SK-N-SH (cell line): Measurements from ENCODE around the gene TMEM131L. TPM values are rescaled to one million over a fixed set of nuclear protein-coding genes. Genes with fewer than 3 reads are reported as not detected.
A peak's percentile ranks its signal among the peaks of the same experiment; 100 is the strongest.

Source experiments
- CTCF ChIA-PET: fragments of 300-600, 350-600 bp; formaldehyde crosslinking; extraction: SDS; loops from one replicate; lab custom pipeline; 2021; lab: Yijun Ruan, JAX
- POLR2A ChIA-PET: fragments of 350-600 bp; sonication (Branson Sonifier 250); formaldehyde crosslinking; extraction: SDS; loops from one replicate; lab custom pipeline; 2020; ENCODE audit warnings: antibody characterized with exemption, inconsistent platforms; lab: Yijun Ruan, JAX
- DNase-seq: peaks from one replicate; pipeline ENCODE4 v3.0.0; 2012
- H2AFZ ChIP-seq: fragments of 200-600 bp; sonication (generic); 2 replicates; pipeline ENCODE4 v1.8.1; 2016; ENCODE audit warnings: antibody characterized with exemption, mild to moderate bottlenecking, low read depth
- H3F3A ChIP-seq: fragments of 200-600 bp; sonication (generic); replicated peaks from 2 replicates; pipeline ENCODE3; 2016; ENCODE audit warnings: antibody characterized with exemption, mild to moderate bottlenecking; ENCODE audit not compliant: insufficient read depth
- H3K27ac ChIP-seq, 2 experiments: fragments of 200-500 bp in 1 of 2; fragments of 200-600 bp in 1 of 2; sonication (Bioruptor generic) in 1 of 2; sonication (generic), shearing (Covaris generic) in 1 of 2; 2 replicates each; pipeline versions ENCODE4 v1.5.1 to v1.6.1; 2014 to 2016; ENCODE audit warnings: low read depth in 2 of 2, inconsistent platforms in 1 of 2, low read length in 1 of 2, mild to moderate bottlenecking in 1 of 2, mixed read lengths in 1 of 2
- H3K27me3 ChIP-seq: fragments of 200-600 bp; sonication (generic), shearing (Covaris generic); 2 replicates; pipeline ENCODE4 v1.6.1; 2016; ENCODE audit warnings: mixed run types; ENCODE audit not compliant: insufficient read depth
- H3K36me3 ChIP-seq, 2 experiments: fragments of 200-500 bp in 1 of 2; fragments of 200-600 bp in 1 of 2; sonication (Bioruptor generic) in 1 of 2; sonication (generic) in 1 of 2; replicated peaks in 1 of 2; 2 replicates each; pipeline versions ENCODE3 to v1.5.1; 2014 to 2016; ENCODE audit warnings: low read length in 1 of 2, mild to moderate bottlenecking in 1 of 2; ENCODE audit not compliant: insufficient read depth in 2 of 2, control insufficient read depth in 1 of 2
- H3K4me1 ChIP-seq, 2 experiments: fragments of 200-500 bp in 1 of 2; fragments of 200-600 bp in 1 of 2; sonication (Bioruptor generic) in 1 of 2; sonication (generic), shearing (Covaris generic) in 1 of 2; 2 replicates each; pipeline versions ENCODE4 v1.5.1 to v1.6.1; 2014 to 2016; ENCODE audit warnings: low read depth in 1 of 2, low read length in 1 of 2, mixed run types in 1 of 2; ENCODE audit not compliant: insufficient read depth in 2 of 2, control insufficient read depth in 1 of 2
- H3K4me2 ChIP-seq: fragments of 200-600 bp; sonication (generic), shearing (Covaris generic); 2 replicates; pipeline ENCODE4 v1.6.1; 2017; ENCODE audit warnings: mixed run types
- H3K4me3 ChIP-seq, 2 experiments: fragments of 200-500 bp in 1 of 2; fragments of 200-600 bp in 1 of 2; sonication (Bioruptor generic) in 1 of 2; sonication (generic), shearing (Covaris generic) in 1 of 2; 2 replicates each; pipeline versions ENCODE4 v1.5.1 to v1.8.1; 2014 to 2016; ENCODE audit warnings: low read depth in 2 of 2, inconsistent platforms in 1 of 2, low read length in 1 of 2, mild to moderate bottlenecking in 1 of 2, mixed read lengths in 1 of 2, moderate library complexity in 1 of 2
- H3K79me2 ChIP-seq: fragments of 200-600 bp; sonication (generic); 2 replicates; pipeline ENCODE4 v1.8.1; 2017; ENCODE audit warnings: mild to moderate bottlenecking; ENCODE audit not compliant: insufficient read depth
- H3K9ac ChIP-seq: fragments of 200-600 bp; sonication (generic); 2 replicates; pipeline ENCODE4 v1.6.1; 2017; ENCODE audit warnings: mixed run types
- H3K9me2 ChIP-seq: fragments of 200-600 bp; sonication (generic); 2 replicates; pipeline ENCODE4 v1.6.1; 2017; ENCODE audit warnings: mixed run types
- H3K9me3 ChIP-seq: fragments of 200-600 bp; sonication (generic); 2 replicates; pipeline ENCODE4 v1.6.1; 2017; ENCODE audit warnings: mixed run types, mild to moderate bottlenecking, moderate library complexity
- H4K20me1 ChIP-seq: fragments of 200-600 bp; sonication (generic); 2 replicates; pipeline ENCODE4 v1.6.1; 2017; ENCODE audit warnings: mild to moderate bottlenecking, mixed run types; ENCODE audit not compliant: insufficient read depth
- CHD2 ChIP-seq: fragments of 150-350 bp; IDR thresholded peaks from 2 replicates; pipeline ENCODE4 v1.6.1; 2018; ENCODE audit warnings: low read length; ENCODE audit not compliant: partially characterized antibody
- EZH2phosphoT487 ChIP-seq: fragments of 200-600 bp; sonication (generic); IDR thresholded peaks from 2 replicates; pipeline ENCODE4 v1.6.1; 2017; ENCODE audit warnings: low read depth, mixed run types, mild to moderate bottlenecking, antibody characterized with exemption, moderate library complexity, borderline replicate concordance
- FOXJ3 ChIP-seq: sonication (generic); formaldehyde crosslinking; IDR thresholded peaks from 2 replicates; pipeline ENCODE4 v1.5.1; 2020; ENCODE audit warnings: mild to moderate bottlenecking, missing genetic modification reagents
- GABPA ChIP-seq: IDR thresholded peaks from 2 replicates; pipeline ENCODE4 v1.4.0; 2012; ENCODE audit warnings: low read depth, mild to moderate bottlenecking
- GATA2 ChIP-seq: sonication (generic); formaldehyde crosslinking; IDR thresholded peaks from 2 replicates; pipeline ENCODE4 v1.5.0; 2020; ENCODE audit warnings: mild to moderate bottlenecking, missing genetic modification reagents
- JUND ChIP-seq: IDR thresholded peaks from 2 replicates; pipeline ENCODE4 v1.4.0; 2012
- MEF2A ChIP-seq: IDR thresholded peaks from 2 replicates; pipeline ENCODE4 v1.4.0; 2012; ENCODE audit warnings: low read depth, borderline replicate concordance
- NFIC ChIP-seq: IDR thresholded peaks from 2 replicates; pipeline ENCODE4 v1.4.0; 2012; ENCODE audit warnings: borderline replicate concordance
- RXRA ChIP-seq: IDR thresholded peaks from 2 replicates; pipeline ENCODE4 v1.4.0; 2012; ENCODE audit warnings: low read depth, mild to moderate bottlenecking, borderline replicate concordance
- TAF1 ChIP-seq: IDR thresholded peaks from 2 replicates; pipeline ENCODE4 v1.6.1; 2012; ENCODE audit warnings: low read depth, mild to moderate bottlenecking, low read length, moderate library complexity, borderline replicate concordance
- TEAD4 ChIP-seq: IDR thresholded peaks from 2 replicates; pipeline ENCODE4 v1.4.0; 2012; ENCODE audit warnings: mild to moderate bottlenecking, borderline replicate concordance; ENCODE audit not compliant: insufficient read depth
- YY1 ChIP-seq: IDR thresholded peaks from 2 replicates; pipeline ENCODE4 v1.4.0; 2012; ENCODE audit warnings: low read depth, mild to moderate bottlenecking
- WGBS: methylation state at CpG from one replicate; pipeline ENCODE4 v1.1.6; 2017; ENCODE audit warnings: low lambda C conversion rate; 5-methylcytosine and 5-hydroxymethylcytosine counted together
- polyA plus RNA-seq, 3 experiments: library from polyadenylated mRNA; depleted of rRNA; stranded (reverse); fragments of >200 nt; gene quantifications; 2 replicates each; pipeline ENCODE4 v1.2.3, GENCODE V29; 2012
- TF ChIP-seq, protein P1 (sequence below): IDR thresholded peaks from 2 replicates; pipeline ENCODE4; 2012
- TF ChIP-seq, protein P2 (sequence below): IDR thresholded peaks from 2 replicates; pipeline ENCODE4 v1.4.0; 2012; ENCODE audit warnings: low read depth, borderline replicate concordance
- TF ChIP-seq, protein P3 (sequence below): fragments of 200-600 bp; sonication (generic); IDR thresholded peaks from 2 replicates; pipeline ENCODE4 v1.6.1; 2017; ENCODE audit warnings: antibody characterized with exemption, mild to moderate bottlenecking, moderate library complexity
- TF ChIP-seq, protein P4 (sequence below): fragments of 150-350 bp; IDR thresholded peaks from 2 replicates; pipeline ENCODE4 v1.6.1; 2017; ENCODE audit warnings: antibody characterized with exemption, low read length, low read depth, borderline replicate concordance

TMEM131L gene
- polyA plus RNA-seq, 1 of the 3 experiments (the other 2 are of a cell fraction): 6.2 TPM

DNA sequence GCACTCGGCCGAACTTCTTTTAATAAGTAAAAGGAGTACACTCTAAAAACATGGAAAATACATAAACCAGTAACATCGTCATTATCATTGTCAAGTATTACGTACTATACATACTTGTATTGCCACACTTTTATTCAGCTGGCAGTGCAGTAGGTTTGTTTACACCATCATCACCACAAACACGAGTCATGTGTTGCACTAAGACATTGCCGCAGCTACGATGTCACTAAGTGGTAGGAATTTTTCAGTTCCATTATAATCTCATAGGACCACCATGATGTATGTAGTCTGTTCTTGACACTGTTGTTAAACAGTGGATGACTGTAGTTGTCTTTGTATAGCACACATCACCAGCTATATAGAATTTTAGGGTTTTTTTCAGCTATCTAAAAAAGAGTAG lies 48.0 kb upstream of the TMEM131L start:
- Histone ChIP-seq H3K79me2 (no peaks in the 10 kb centered on the region), H3K4me2 (no peak overlapping the region), H2AFZ (peak overlapping the region; percentile 44; the same call in 1 of the 2 replicates), H3K27me3 (no peaks in the 10 kb centered on the region), H3F3A (peaks cover 2% of the 10 kb centered on the region), H3K36me3 (no peaks in the 10 kb centered on the region), H3K4me3 (no peak overlapping the region), H3K9ac (no peak overlapping the region), H3K9me2 (no peaks in the 10 kb centered on the region), H4K20me1 (no peaks in the 10 kb centered on the region), H3K9me3 (no peaks in the 10 kb centered on the region), H3K4me1 (peaks cover 0 to 2% of the 10 kb centered on the region in 2 experiments; a peak in 1 of 4 replicates), H3K27ac (peak overlapping the region; percentile 18 to 28; a peak in 2 of 4 replicates)
- TF ChIP-seq, protein P1, sequence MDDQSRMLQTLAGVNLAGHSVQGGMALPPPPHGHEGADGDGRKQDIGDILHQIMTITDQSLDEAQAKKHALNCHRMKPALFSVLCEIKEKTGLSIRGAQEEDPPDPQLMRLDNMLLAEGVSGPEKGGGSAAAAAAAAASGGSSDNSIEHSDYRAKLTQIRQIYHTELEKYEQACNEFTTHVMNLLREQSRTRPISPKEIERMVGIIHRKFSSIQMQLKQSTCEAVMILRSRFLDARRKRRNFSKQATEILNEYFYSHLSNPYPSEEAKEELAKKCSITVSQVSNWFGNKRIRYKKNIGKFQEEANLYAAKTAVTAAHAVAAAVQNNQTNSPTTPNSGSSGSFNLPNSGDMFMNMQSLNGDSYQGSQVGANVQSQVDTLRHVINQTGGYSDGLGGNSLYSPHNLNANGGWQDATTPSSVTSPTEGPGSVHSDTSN: no peak
- TF ChIP-seq RXRA: no peak
- ChIA-PET CTCF (interaction anchor here (1.9 kb wide), 1 partner anchor 275 kb away, joined by 3 read pairs; no protein-coding TSS in a partner anchor), POLR2A (no interaction called here)
- DNase-seq: no peak
- WGBS: 95% methylated on average over 7 of the region's 7 CpGs

DNA sequence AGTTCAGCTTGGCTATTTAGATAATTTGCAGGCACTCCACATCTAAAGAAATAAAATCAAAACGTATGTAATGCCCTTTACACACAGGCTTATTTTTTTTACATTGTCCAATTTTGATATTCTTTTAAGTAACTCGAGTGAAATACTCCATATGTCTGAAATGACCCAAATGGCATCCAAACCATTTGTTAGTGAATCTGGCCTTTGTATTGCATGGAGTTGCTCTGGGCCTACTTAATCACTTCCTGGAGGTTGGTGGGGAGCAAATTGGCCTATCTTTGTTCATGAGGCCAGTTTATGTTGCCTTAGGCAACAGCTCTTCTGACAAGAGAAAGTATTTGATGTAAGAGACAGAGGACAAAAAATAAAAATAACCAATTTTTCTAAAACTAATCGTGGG lies 47.6 kb upstream of the TMEM131L start:
- H3K27ac ChIP-seq: peak overlapping the region; percentile 18 to 28; a peak in 2 of 4 replicates
- ChIA-PET CTCF (interaction anchor here (1.9 kb wide), 1 partner anchor 276 kb away, joined by 3 read pairs; no protein-coding TSS in a partner anchor), POLR2A (no interaction called here)
- peak overlapping the region; percentile 44; the same call in 1 of the 2 replicates for H2AFZ ChIP-seq
- H3K27me3 ChIP-seq: no peaks in the 10 kb centered on the region
- no peak for TF ChIP-seq EZH2phosphoT487
- TF ChIP-seq, protein P2, sequence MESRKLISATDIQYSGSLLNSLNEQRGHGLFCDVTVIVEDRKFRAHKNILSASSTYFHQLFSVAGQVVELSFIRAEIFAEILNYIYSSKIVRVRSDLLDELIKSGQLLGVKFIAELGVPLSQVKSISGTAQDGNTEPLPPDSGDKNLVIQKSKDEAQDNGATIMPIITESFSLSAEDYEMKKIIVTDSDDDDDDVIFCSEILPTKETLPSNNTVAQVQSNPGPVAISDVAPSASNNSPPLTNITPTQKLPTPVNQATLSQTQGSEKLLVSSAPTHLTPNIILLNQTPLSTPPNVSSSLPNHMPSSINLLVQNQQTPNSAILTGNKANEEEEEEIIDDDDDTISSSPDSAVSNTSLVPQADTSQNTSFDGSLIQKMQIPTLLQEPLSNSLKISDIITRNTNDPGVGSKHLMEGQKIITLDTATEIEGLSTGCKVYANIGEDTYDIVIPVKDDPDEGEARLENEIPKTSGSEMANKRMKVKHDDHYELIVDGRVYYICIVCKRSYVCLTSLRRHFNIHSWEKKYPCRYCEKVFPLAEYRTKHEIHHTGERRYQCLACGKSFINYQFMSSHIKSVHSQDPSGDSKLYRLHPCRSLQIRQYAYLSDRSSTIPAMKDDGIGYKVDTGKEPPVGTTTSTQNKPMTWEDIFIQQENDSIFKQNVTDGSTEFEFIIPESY: no peak
- TF ChIP-seq YY1: no peak
- no peak for TF ChIP-seq JUND
- no peak for TF ChIP-seq MEF2A
- no peak for TF ChIP-seq FOXJ3 (CRISPR knock-in tag)
- no peak for TF ChIP-seq NFIC
- TF ChIP-seq, protein P3, sequence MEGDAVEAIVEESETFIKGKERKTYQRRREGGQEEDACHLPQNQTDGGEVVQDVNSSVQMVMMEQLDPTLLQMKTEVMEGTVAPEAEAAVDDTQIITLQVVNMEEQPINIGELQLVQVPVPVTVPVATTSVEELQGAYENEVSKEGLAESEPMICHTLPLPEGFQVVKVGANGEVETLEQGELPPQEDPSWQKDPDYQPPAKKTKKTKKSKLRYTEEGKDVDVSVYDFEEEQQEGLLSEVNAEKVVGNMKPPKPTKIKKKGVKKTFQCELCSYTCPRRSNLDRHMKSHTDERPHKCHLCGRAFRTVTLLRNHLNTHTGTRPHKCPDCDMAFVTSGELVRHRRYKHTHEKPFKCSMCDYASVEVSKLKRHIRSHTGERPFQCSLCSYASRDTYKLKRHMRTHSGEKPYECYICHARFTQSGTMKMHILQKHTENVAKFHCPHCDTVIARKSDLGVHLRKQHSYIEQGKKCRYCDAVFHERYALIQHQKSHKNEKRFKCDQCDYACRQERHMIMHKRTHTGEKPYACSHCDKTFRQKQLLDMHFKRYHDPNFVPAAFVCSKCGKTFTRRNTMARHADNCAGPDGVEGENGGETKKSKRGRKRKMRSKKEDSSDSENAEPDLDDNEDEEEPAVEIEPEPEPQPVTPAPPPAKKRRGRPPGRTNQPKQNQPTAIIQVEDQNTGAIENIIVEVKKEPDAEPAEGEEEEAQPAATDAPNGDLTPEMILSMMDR: no peak
- TF ChIP-seq GABPA: no peak
- TF ChIP-seq TEAD4: no peak
- TF ChIP-seq, protein P4, sequence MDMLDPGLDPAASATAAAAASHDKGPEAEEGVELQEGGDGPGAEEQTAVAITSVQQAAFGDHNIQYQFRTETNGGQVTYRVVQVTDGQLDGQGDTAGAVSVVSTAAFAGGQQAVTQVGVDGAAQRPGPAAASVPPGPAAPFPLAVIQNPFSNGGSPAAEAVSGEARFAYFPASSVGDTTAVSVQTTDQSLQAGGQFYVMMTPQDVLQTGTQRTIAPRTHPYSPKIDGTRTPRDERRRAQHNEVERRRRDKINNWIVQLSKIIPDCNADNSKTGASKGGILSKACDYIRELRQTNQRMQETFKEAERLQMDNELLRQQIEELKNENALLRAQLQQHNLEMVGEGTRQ: no peak
- no peak for TF ChIP-seq TAF1
- TF ChIP-seq GATA2: no peak
- TF ChIP-seq CHD2: no peak
- H3K9ac ChIP-seq: no peak overlapping the region
- H3K4me1 ChIP-seq: peaks cover 0 to 2% of the 10 kb centered on the region in 2 experiments; a peak in 1 of 4 replicates
- H3K4me2 ChIP-seq: no peak overlapping the region
- peak; percentile 35 for DNase-seq
- H3K9me2 ChIP-seq: no peaks in the 10 kb centered on the region
- 43% methylated on average over 3 of the region's 3 CpGs for WGBS
- no peaks in the 10 kb centered on the region for H3K79me2 ChIP-seq
- no peaks in the 10 kb centered on the region for H3K9me3 ChIP-seq
- H4K20me1 ChIP-seq: no peaks in the 10 kb centered on the region
- peaks cover 2% of the 10 kb centered on the region for H3F3A ChIP-seq
- no peaks in the 10 kb centered on the region for H3K36me3 ChIP-seq
- H3K4me3 ChIP-seq: no peak overlapping the region
